Fibroblast of villous mesenchyme (primary cell): ENCODE measurements around the gene HCFC1R1. TPM values are rescaled to one million over a fixed set of nuclear protein-coding genes. Genes with fewer than 3 reads are reported as not detected.
A peak's percentile ranks its signal among the peaks of the same experiment; 100 is the strongest.

ENCODE experiments used
- DNase-seq: peaks from one replicate; pipeline ENCODE4 v3.0.0-alpha.2; 2010; ENCODE audit warnings: low read depth
- H3K4me3 ChIP-seq: 2 replicates; pipeline ENCODE4 v1.5.1; 2011; ENCODE audit warnings: low read depth, mild to moderate bottlenecking, low read length
- total RNA-seq: library from RNA; depleted of rRNA; stranded (reverse); fragments of >200 nt; gene quantifications from 2 replicates; pipeline ENCODE4 v1.2.3, GENCODE V29; 2012
- TF ChIP-seq, protein P1 (sequence below): IDR thresholded peaks from 2 replicates; pipeline ENCODE4 v1.5.1; 2012; ENCODE audit warnings: low read depth, mild to moderate bottlenecking, low read length; ENCODE audit not compliant: insufficient read depth

HCFC1R1 gene
- total RNA-seq, 1 donor: 28.1 TPM

DNA sequence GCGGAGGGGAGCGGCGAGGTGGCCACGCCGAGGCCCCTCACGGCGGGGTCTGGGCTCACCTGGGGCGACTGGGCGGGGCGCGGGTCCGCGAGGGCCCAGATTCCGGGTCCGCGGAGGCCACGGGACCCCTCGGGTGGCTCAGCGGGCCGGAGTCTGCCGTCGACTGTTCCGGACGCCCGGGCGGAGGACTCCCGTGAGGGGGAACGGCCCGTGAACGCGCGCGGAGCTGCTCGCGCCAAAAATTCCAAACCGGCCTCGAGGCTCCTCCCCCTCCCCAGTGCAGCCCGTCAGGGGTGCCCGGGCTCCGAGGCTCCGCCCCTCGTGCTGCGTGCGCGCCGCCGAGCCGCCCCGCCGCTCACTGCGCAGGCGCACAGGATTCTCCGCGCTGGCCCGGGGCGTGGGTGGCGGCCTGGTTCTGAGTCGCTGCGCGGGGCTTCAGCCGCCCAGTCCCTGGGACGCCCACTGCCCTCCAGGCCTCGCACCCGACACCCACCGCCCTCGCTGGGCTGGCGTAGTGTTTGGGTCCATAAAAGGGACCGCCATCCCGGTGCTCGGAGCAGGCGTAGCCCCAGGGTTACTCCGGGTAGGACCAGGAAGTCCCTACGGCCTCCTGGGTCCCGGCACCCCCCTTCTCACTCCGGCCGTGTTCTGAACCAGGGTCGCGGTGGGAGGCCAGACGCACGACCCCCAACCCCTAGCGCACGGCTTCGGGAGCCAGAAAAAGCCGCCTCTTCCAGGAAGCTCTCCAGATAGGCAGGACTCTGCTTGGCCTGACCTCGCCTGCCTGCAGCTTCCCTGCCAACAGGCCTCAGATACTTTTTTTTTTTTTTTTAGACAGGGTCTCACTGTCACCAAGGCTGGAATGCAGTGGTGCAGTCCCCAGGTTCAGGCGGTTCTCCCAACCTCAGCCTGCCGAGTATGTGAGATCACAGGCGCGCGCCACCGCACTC lies 43.2 kb downstream of the HCFC1R1 start, which contains the start of gene PKMYT1:
Gene PKMYT1, minus strand, starts transcription at position 220 of the 950 bp plus-strand sequence. CDS start 789 bp downstream, outside the sequence.
- peak within 1 kb of the TSS; percentile 79 for H3K4me3 ChIP-seq
- TF ChIP-seq, protein P1, sequence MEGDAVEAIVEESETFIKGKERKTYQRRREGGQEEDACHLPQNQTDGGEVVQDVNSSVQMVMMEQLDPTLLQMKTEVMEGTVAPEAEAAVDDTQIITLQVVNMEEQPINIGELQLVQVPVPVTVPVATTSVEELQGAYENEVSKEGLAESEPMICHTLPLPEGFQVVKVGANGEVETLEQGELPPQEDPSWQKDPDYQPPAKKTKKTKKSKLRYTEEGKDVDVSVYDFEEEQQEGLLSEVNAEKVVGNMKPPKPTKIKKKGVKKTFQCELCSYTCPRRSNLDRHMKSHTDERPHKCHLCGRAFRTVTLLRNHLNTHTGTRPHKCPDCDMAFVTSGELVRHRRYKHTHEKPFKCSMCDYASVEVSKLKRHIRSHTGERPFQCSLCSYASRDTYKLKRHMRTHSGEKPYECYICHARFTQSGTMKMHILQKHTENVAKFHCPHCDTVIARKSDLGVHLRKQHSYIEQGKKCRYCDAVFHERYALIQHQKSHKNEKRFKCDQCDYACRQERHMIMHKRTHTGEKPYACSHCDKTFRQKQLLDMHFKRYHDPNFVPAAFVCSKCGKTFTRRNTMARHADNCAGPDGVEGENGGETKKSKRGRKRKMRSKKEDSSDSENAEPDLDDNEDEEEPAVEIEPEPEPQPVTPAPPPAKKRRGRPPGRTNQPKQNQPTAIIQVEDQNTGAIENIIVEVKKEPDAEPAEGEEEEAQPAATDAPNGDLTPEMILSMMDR: no peak
- peak; percentile 81 for DNase-seq

DNA sequence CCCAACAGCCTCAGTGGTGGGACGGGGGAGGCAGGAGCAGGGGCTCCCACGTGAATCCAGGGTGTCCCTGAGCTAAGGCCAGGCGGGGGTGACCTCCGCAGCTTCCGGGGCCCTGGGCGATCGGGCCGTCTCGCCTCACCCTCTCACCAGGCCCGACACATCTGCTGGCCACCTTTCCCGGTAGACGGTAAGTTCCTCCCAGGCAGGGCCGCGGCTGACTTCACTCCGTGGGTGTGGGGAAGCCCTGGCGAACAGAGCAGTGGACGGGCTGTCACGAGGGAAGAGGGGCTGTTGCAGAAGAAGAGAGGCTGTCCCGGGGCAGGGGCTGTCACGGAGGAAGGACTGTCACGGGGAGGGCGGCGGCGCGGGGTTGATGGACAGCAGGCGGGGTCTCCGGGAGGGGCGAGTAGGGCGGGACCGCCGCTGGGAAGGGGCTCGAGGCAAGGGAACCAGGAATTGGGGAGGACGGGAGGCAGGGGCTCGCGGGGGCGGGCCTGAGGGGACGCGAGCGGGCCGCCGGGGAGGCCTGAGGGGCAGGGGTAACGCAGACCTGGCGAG lies 44.0 kb downstream of the HCFC1R1 start:
- TF ChIP-seq, protein P1: no peak
- no peak for DNase-seq
- peak overlapping the region; percentile 79 for H3K4me3 ChIP-seq

DNA sequence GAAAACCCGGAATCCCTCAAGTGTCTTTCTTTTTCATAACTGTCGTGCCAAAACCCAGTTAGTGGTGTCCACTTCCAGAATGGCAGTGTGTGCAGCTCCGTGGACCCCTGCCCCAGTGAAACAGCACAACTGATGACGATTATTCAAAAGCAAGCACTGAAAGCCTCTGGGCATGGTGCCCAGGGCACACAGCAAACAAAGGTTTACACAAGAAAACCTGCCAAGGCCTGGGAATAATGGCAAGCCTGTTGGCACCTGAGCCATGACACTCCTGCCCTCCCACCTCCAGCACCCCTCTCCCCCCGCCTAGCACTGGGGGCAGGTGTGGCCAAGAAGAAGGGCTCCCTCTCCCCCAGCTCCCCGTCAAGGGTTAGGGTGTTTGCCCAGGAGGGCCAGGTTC lies 46.3 kb downstream of the HCFC1R1 start:
- TF ChIP-seq, protein P1: no peak
- H3K4me3 ChIP-seq: no peak overlapping the region
- no peak for DNase-seq

DNA sequence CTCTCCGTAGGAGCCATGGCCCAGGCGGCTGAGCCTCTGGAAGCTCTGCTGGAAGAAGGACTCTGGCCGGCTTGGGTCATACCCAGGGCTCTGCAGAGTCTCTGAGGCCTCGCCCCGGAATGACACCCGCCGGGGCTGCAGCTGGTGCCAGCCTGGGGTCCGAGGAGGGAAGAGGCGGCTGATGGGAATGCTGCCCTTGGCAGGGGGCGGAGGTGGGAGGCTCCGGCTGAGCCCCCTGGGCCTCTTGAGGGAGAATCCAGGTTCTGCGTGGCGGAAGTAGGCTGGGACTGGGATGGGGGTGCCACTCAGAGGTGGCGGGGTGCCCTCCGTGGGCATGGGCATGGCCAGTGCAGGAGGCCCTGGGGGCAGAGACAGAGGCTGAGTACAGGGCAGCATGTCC lies 47.1 kb downstream of the HCFC1R1 start:
- H3K4me3 ChIP-seq: no peak overlapping the region
- no peak for DNase-seq
- TF ChIP-seq, protein P1: no peak

DNA sequence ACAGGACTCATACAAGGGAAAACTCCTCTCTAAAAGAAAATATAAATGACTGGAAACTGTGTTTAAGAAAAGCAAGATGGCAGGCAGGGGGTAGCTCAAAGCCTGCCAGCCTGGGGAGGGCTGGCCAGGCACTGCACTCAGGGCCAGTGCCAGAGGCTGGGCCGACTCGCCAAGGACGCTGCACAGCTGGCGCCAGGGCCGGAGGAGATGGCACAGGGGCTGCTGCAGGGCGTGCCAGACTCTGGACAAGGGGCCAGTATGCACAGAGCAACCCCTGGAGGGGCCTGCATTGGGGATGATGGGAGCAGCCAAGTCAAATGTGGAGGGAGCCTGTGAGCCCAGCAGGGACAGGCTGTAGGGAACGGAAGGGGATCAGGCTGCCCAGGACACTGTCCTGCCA lies 47.5 kb downstream of the HCFC1R1 start:
- TF ChIP-seq, protein P1: no peak
- H3K4me3 ChIP-seq: no peak overlapping the region
- no peak for DNase-seq

DNA sequence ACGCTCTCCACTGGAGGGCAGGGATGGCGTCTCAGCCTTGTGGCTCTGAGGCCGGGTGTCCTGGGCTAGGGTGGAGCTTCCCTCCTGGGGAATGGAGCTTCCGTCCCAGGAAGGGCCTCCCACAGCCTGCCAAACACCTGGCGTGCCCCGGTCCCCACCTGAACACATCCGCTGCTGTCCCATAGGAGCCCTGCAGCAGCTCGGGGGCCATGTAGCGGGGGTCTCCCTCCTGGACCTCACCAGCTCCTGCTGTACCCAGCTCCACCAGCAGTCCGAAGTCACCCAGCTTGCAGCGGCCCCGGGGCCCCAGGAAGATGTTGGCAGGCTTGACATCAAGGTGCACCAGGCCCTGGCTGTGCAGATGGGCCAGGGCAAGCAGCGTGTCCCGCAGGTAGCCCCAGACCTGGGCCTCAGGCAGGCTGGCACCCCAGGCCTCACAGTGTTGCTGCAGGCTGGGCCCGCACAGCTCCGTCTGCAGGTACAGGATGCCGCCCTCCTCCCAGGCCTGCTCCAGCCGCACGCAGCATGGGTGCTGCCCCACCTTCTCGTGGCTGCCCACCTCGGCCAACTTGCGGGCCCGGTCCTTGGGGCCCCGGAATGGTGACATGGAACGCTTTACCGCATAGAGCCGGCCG lies 48.5 kb downstream of the HCFC1R1 start:
- no peak overlapping the region for H3K4me3 ChIP-seq
- DNase-seq: no peak
- TF ChIP-seq, protein P1: no peak
